DOHH2 (cell line): Measurements from ENCODE around the gene DUOX1.

Source experiments
- H3F3A ChIP-seq: fragments of 200-600 bp; sonication (generic), shearing (Covaris generic); 2 replicates; pipeline ENCODE4 v1.6.0; 2016; ENCODE audit warnings: antibody characterized with exemption, mild to moderate bottlenecking; ENCODE audit not compliant: control insufficient read depth, insufficient read depth
- H3K27ac ChIP-seq: fragments of 200-600 bp; sonication (generic); 2 replicates; pipeline ENCODE4 v1.5.1; 2014; ENCODE audit warnings: low read depth, mild to moderate bottlenecking, low read length, moderate library complexity
- H3K27me3 ChIP-seq: fragments of 200-600 bp; sonication (generic); 2 replicates; pipeline ENCODE4 v1.6.1; 2014; ENCODE audit warnings: mild to moderate bottlenecking, low read length, mixed read lengths; ENCODE audit not compliant: control insufficient read depth
- H3K36me3 ChIP-seq: fragments of 200-600 bp; sonication (generic); 2 replicates; pipeline ENCODE4 v1.6.1; 2014; ENCODE audit warnings: mild to moderate bottlenecking, low read length, moderate library complexity, mixed read lengths; ENCODE audit not compliant: control insufficient read depth
- H3K4me1 ChIP-seq: fragments of 200-600 bp; sonication (generic); 2 replicates; pipeline ENCODE4 v1.6.1; 2014; ENCODE audit warnings: mild to moderate bottlenecking, low read length, mixed read lengths; ENCODE audit not compliant: control insufficient read depth
- H3K4me2 ChIP-seq: fragments of 200-600 bp; sonication (generic); 2 replicates; pipeline ENCODE4 v1.6.0; 2014; ENCODE audit warnings: mild to moderate bottlenecking, low read length, moderate library complexity
- H3K4me3 ChIP-seq: fragments of 200-600 bp; sonication (generic); 2 replicates; pipeline ENCODE4 v1.5.1; 2014; ENCODE audit warnings: mild to moderate bottlenecking, low read length, mixed read lengths
- H3K79me2 ChIP-seq: fragments of 200-600 bp; sonication (generic); 2 replicates; pipeline ENCODE4 v1.6.1; 2014; ENCODE audit warnings: mild to moderate bottlenecking, low read length, mixed read lengths; ENCODE audit not compliant: control insufficient read depth
- H3K9me2 ChIP-seq: fragments of 200-600 bp; sonication (generic); replicated peaks from 2 replicates; pipeline ENCODE4 v1.6.1; 2014; ENCODE audit warnings: mild to moderate bottlenecking, low read length, mixed read lengths; ENCODE audit not compliant: control insufficient read depth
- H3K9me3 ChIP-seq: fragments of 200-600 bp; sonication (generic); 2 replicates; pipeline ENCODE4 v1.6.1; 2014; ENCODE audit warnings: antibody characterized with exemption, low read length, mixed read lengths; ENCODE audit not compliant: control insufficient read depth, insufficient read depth
- H4K20me1 ChIP-seq: fragments of 200-600 bp; sonication (generic); 2 replicates; pipeline ENCODE4 v1.6.0; 2014; ENCODE audit warnings: low read depth, mild to moderate bottlenecking, antibody characterized with exemption, low read length, moderate library complexity; ENCODE audit not compliant: control insufficient read depth, insufficient read depth
- EZH2phosphoT487 ChIP-seq: fragments of 200-600 bp; sonication (generic); IDR thresholded peaks from 2 replicates; pipeline ENCODE4 v1.6.1; 2017; ENCODE audit warnings: borderline replicate concordance, mild to moderate bottlenecking, antibody characterized with exemption, low read length, moderate library complexity, mixed read lengths
- TF ChIP-seq, protein P1 (sequence below): fragments of 200-600 bp; sonication (generic); IDR thresholded peaks from one replicate; pipeline ENCODE4 v1.5.1; 2014; ENCODE audit warnings: antibody characterized with exemption, mild to moderate bottlenecking, low read depth, low read length; ENCODE audit not compliant: poor library complexity, severe bottlenecking

The DUOX1 gene

DNA sequence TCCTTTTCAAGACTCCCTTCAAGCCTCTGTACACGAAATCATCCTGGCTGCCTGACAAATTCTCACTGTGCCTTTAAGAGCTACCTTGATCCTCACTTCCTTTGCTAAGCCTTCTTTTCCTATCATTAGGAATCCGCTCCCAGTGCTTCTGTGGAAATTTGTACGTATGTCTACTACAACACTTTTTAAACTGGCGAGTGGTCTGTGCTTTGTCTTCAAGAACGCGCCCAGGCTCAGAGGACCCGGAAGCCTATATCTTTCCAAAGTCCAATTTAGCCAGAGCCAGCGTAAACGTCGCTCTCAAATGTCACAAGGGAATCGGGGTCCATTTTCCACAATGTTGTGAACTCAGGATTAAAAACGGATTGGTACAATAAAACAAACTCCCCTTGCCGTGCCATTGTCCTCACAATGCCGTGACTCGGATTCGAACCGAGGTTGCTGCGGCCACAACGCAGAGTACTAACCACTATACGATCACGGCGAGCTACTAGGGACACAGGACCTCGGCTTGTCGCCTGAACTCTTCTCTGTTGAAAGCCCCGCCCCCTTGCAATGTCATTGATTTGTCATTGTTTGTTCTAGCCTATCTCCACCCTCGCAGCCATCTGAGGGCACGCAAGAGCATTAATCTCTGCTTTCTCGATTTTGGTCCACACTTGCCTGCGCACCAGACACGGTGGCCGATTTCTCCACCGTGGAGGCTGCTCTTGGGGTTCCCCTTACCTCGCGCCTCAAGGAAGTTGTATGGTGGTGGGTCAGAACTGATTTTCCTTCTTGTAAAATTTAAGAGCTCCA is 70.4 kb downstream of the DUOX1 start:
- peak overlapping the region; percentile 78 for H3K4me2 ChIP-seq
- H3K4me3 ChIP-seq: peak overlapping the region; percentile 93
- H4K20me1 ChIP-seq: no peaks in the 10 kb centered on the region
- H3F3A ChIP-seq: peaks cover 17% of the 10 kb centered on the region
- no peaks in the 10 kb centered on the region for H3K36me3 ChIP-seq
- TF ChIP-seq EZH2phosphoT487: no peak
- TF ChIP-seq, protein P1, sequence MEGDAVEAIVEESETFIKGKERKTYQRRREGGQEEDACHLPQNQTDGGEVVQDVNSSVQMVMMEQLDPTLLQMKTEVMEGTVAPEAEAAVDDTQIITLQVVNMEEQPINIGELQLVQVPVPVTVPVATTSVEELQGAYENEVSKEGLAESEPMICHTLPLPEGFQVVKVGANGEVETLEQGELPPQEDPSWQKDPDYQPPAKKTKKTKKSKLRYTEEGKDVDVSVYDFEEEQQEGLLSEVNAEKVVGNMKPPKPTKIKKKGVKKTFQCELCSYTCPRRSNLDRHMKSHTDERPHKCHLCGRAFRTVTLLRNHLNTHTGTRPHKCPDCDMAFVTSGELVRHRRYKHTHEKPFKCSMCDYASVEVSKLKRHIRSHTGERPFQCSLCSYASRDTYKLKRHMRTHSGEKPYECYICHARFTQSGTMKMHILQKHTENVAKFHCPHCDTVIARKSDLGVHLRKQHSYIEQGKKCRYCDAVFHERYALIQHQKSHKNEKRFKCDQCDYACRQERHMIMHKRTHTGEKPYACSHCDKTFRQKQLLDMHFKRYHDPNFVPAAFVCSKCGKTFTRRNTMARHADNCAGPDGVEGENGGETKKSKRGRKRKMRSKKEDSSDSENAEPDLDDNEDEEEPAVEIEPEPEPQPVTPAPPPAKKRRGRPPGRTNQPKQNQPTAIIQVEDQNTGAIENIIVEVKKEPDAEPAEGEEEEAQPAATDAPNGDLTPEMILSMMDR: no peak
- H3K79me2 ChIP-seq: no peaks in the 10 kb centered on the region
- H3K27ac ChIP-seq: peak overlapping the region; percentile 79
- no peaks in the 10 kb centered on the region for H3K9me2 ChIP-seq
- H3K27me3 ChIP-seq: no peaks in the 10 kb centered on the region
- no peaks in the 10 kb centered on the region for H3K9me3 ChIP-seq
- peaks cover 35% of the 10 kb centered on the region for H3K4me1 ChIP-seq

DNA sequence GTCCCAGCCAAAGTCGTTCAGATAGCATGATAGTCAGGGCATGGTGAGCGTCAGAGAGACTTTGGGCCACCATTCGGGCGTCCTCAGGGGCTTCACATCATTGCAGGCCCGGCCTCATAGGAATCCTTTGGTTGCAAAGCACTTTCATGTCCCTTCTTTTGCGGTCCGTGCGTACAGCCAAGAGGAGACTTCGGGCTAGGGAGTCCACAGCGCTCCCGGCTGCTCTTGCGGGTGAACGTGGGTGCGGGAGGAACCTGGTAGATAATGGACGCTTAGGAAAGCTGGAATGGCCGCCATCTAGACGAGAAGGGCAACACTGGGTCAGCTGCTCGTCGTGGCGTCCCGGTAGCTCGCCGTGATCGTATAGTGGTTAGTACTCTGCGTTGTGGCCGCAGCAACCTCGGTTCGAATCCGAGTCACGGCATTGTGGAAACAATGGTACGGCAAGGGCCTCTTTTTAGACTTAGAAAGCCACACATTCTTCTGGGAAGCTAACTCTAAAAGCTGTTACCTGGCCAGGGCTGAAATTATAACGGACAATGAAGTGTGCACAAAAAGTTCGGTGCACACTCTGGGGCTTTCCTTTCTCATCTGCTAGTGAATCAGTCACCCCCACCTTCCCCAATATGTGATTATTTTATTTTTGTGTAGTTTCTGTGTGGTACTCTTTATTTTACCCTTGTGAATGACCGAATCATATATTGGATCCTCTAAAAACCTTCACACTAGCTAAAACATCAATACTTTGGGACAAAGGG is 71.2 kb downstream of the DUOX1 start:
- no peak for TF ChIP-seq EZH2phosphoT487
- TF ChIP-seq, protein P1: no peak
- H3K4me3 ChIP-seq: peak overlapping the region; percentile 93

DNA sequence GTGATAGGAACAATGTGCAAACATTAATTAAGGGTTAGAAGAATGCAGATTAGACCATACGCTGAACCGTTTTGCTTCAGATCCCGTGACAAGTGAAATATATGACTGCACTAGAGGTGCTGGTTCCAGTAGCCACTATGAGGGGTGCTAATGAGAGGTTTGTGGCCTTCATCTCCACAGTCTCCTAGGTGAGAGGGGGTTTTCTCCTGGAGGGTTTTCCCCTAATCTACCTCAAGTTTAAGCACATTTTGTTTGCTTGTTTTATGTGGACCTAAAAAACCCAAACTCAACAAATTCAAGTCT is 71.7 kb downstream of the DUOX1 start:
- no peak overlapping the region for H3K27ac ChIP-seq

More for the DNA sequence above, 71.2 kb downstream of the DUOX1 start:
- no peaks in the 10 kb centered on the region for H4K20me1 ChIP-seq
- H3K36me3 ChIP-seq: no peaks in the 10 kb centered on the region
- peaks cover 17% of the 10 kb centered on the region for H3F3A ChIP-seq
- H3K4me1 ChIP-seq: peaks cover 35% of the 10 kb centered on the region
- peak overlapping the region; percentile 78 for H3K4me2 ChIP-seq
- H3K9me3 ChIP-seq: no peaks in the 10 kb centered on the region
- H3K27me3 ChIP-seq: no peaks in the 10 kb centered on the region
- H3K9me2 ChIP-seq: no peaks in the 10 kb centered on the region
- H3K79me2 ChIP-seq: no peaks in the 10 kb centered on the region
- H3K27ac ChIP-seq: peak overlapping the region; percentile 79

More for the DNA sequence above, 71.7 kb downstream of the DUOX1 start:
- H3K36me3 ChIP-seq: no peaks in the 10 kb centered on the region
- peak overlapping the region; percentile 78 for H3K4me2 ChIP-seq
- H4K20me1 ChIP-seq: no peaks in the 10 kb centered on the region
- H3F3A ChIP-seq: peaks cover 17% of the 10 kb centered on the region
- no peaks in the 10 kb centered on the region for H3K79me2 ChIP-seq
- no peaks in the 10 kb centered on the region for H3K9me2 ChIP-seq
- TF ChIP-seq, protein P1: no peak
- TF ChIP-seq EZH2phosphoT487: no peak
- no peaks in the 10 kb centered on the region for H3K9me3 ChIP-seq
- H3K4me3 ChIP-seq: peak overlapping the region; percentile 93
- H3K27me3 ChIP-seq: no peaks in the 10 kb centered on the region
- peaks cover 35% of the 10 kb centered on the region for H3K4me1 ChIP-seq
